G401.6 (cell line): ENCODE data around the gene OFD1.
"Not testable (repeated sequence)": the region's sequence is repeated elsewhere in the genome, so short reads cannot be mapped to it uniquely, and the experiment has no call there.

Experiments used
- FAIRE-seq: peaks from 2 replicates; lab custom pipeline; 2012; peaks lifted over from hg19 to GRCh38; lab: Jason Lieb, UNC

The OFD1 gene

GRCh38 chrX:13703589-13703988 lies 31.0 kb upstream of the OFD1 start:
- FAIRE-seq = no peak

GRCh38 chrX:13711141-13711540 lies 23.4 kb upstream of the OFD1 start:
- no peak for FAIRE-seq

GRCh38 chrX:13716455-13716854 lies 18.1 kb upstream of the OFD1 start:
- FAIRE-seq = no peak

- FAIRE-seq = peak; percentile 25
Observed at GRCh38 chrX:13716905-13717304, 17.6 kb upstream of the OFD1 start.

GRCh38 chrX:13717700-13718472 lies 16.7 kb upstream of the OFD1 start:
- no peak for FAIRE-seq

DNA sequence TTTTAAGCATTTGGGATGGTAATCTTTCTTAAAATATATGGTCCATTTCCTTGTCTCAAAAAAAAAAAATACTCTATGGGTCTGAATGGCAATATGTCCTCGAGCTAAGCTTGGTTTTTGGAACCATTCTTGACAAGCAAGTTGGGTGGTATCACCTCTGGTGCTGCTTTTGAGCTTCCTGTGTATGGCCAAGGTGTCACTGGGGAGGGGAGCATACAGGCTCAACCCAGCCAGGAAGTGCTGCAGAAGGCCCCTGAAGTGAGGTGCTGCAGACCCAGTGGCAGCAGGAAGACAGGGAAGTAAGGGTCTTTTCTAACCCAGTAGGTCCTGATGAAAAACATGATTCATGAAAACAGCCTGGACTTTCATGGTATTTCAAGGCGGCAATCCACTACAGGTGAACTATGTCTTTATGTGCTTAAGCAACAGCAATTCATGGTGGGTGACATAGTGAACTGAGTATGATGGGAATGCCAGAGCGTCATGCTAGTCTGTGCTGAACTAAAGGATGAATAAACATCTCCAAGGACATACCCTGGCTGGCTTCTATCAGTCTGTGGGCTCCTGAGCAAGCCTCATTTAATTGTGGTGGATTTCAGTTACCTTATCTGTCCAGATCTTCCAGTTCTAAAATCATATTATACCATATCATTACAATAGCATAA lies 15.2 kb upstream of the OFD1 start:
- no peak for FAIRE-seq

- no peak for FAIRE-seq
Observed at GRCh38 chrX:13721371-13721770, 13.2 kb upstream of the OFD1 start.

- no peak for FAIRE-seq
Observed at GRCh38 chrX:13721819-13722519, 12.6 kb upstream of the OFD1 start.

DNA sequence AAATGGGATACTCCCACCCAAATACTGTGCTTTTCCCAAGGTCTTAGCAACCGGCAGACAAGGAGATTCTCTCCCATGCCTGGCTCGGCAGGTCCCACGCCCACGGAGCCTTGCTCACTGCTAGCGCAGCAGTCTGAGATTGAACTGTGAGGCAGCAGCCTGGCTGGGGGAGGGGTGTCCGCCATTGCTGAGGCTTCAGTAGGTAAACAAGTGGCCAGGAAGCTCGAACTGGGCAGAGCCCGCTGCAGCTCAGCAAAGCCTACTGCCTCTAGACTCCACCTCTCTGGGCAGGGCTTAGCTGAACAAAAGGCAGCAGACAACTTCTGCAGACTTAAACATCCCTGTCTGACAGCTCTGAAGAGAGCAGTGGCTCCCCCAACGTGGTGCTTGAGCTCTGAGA lies 9.7 kb upstream of the OFD1 start:
- FAIRE-seq = not testable (repeated sequence)

DNA sequence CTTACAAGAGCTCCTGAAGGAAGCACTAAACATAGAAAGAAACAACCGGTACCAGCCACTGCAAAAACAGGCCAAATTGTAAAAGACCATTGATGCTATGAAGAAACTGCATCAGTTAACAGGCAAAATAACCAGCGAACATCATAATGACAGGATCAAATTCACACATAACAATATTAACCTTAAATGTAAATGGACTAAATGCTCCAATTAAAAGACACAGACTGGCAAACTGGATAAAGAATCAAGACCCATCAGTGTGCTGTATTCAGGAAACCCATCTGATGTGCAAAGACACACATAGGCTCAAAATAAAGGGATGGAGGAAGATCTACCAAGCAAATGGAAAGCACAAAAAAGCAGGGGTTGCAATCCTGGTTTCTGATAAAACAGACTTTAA lies 8.0 kb upstream of the OFD1 start:
- FAIRE-seq = not testable (repeated sequence)

- not testable (repeated sequence) for FAIRE-seq
Observed at GRCh38 chrX:13730523-13730922, 4.0 kb upstream of the OFD1 start.

- no peak for FAIRE-seq
Observed at GRCh38 chrX:13732246-13733067, 2.1 kb upstream of the OFD1 start.

GRCh38 chrX:13733506-13733905 lies 1.0 kb upstream of the OFD1 start:
- no peak for FAIRE-seq

DNA sequence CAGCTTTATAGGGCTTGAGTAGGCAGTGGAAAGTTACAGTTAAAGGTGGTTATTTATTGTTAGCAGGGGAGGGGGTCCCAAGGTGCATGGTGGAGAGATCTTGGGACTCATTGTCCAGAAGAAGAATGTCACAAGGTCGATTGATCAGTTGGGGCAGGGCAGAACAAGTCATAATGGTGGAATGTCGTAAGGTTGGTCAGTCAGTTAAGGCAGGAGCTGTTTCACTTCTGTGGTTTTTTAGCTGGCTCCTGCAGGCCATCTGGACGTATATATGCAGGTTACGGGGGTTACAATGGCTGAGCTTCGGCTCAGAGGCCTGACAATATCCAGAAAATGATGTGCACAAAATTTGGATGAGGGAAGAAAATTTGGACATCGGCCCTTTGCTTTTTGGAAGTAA lies 7.1 kb downstream of the OFD1 start:
- FAIRE-seq = no peak

- no peak for FAIRE-seq
Observed at GRCh38 chrX:13742397-13743176, 8.0 kb downstream of the OFD1 start.

DNA sequence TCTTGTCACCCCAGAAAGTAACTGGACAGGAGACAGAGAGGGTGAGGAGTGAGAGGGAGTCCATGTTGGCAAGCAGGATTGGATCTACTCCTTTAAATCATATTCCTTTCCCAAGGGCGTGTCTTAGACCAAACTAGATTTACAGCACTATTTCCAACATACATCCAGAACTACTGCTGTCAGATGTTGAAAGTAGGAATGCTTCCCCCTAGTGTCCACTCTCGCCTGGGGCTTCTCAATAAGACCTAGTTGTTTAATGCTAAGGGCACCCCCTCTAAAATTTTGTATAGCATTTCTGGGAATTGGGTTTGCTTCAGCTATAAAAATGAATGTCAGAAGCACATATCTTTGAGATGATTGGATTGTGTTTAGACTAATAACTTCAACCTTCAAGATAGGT lies 13.3 kb downstream of the OFD1 start:
- FAIRE-seq = peak; percentile 67

GRCh38 chrX:13748486-13748885 lies 13.9 kb downstream of the OFD1 start:
- FAIRE-seq = no peak

DNA sequence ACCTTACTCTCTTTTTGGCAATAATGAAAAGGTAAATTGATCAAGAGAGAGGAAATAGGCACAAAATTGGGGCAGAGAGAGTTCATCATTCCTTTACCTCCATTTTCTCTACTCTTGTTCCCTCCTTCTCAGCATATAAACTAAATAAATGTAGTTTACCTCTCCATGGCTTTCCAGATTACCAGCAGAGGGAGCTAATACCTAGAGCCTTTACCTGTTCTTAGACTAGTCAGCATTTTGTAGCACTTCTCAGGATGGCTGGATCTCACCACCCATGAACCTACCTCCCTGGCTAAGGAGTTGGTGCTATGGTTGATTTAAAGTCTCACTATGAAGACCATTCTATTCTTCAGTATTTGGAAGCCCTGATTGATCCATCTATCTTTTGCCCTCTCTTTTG lies 15.7 kb downstream of the OFD1 start:
- FAIRE-seq = peak; percentile 86

GRCh38 chrX:13750812-13751211 lies 16.3 kb downstream of the OFD1 start:
- FAIRE-seq = no peak

DNA sequence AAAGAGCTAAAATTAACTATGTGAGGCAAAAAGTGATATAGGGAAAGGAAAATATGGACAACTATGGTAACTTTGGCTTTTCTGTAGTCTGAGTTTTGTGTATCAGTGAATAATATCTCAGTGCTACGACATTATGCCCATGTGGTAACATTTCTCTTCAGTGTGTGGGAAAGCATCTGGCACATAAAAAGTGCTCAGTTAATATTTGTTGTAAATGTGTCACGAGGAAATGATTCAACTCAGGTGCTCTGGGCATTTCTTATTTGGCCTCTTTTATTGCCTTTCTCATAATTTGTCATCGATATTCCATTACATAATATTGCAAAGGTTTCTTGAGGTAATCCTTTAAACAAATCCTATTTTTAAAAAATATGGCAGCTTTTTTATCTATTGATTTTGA lies 17.6 kb downstream of the OFD1 start:
- no peak for FAIRE-seq

GRCh38 chrX:13752646-13753045 lies 18.1 kb downstream of the OFD1 start:
- FAIRE-seq = no peak

- FAIRE-seq = no peak
Observed at GRCh38 chrX:13754765-13755164, 20.2 kb downstream of the OFD1 start.
